Activated gamma-delta T cell (primary cell): ENCODE results near the gene LONP1.
"Not testable (repeated sequence)": the region's sequence is repeated elsewhere in the genome, so short reads cannot be mapped to it uniquely, and the experiment has no call there.

ENCODE experiments used
- DNase-seq: peaks from one replicate; lab custom pipeline; 2025; lab: John Stamatoyannopoulos, UW

LONP1 gene

GRCh38 chr19:5693195-5694166 lies 26.5 kb downstream of the LONP1 start:
- no peak for DNase-seq

- no peak for DNase-seq
Observed at GRCh38 chr19:5692723-5693194, 27.2 kb downstream of the LONP1 start.

GRCh38 chr19:5691822-5692722 lies 27.9 kb downstream of the LONP1 start:
- no peak for DNase-seq

- no peak for DNase-seq
Observed at GRCh38 chr19:5690955-5691821, 28.8 kb downstream of the LONP1 start.

GRCh38 chr19:5690125-5690954 lies 29.6 kb downstream of the LONP1 start, which contains the start of gene RPL36:
Gene RPL36 (plus strand): TSS chr19:5690295. CDS start chr19:5690508, 213 bp downstream.
- DNase-seq: peak; percentile 96

- DNase-seq: not testable (repeated sequence)
Observed at GRCh38 chr19:5688262-5688881, 31.6 kb downstream of the LONP1 start.

GRCh38 chr19:5687360-5688198 lies 32.4 kb downstream of the LONP1 start:
- DNase-seq: no peak

GRCh38 chr19:5686647-5687359 lies 33.1 kb downstream of the LONP1 start:
- DNase-seq: peak; percentile 86

- DNase-seq: no peak
Observed at GRCh38 chr19:5686326-5686646, 33.7 kb downstream of the LONP1 start.

- DNase-seq: no peak
Observed at GRCh38 chr19:5684694-5685430, 35.1 kb downstream of the LONP1 start.

- DNase-seq: no peak
Observed at GRCh38 chr19:5683177-5683886, 36.6 kb downstream of the LONP1 start.

GRCh38 chr19:5682107-5682482 lies 37.9 kb downstream of the LONP1 start:
- no peak for DNase-seq

- DNase-seq: no peak
Observed at GRCh38 chr19:5681391-5682106, 38.4 kb downstream of the LONP1 start.

- peak; percentile 95 for DNase-seq
Observed at GRCh38 chr19:5680437-5681368, 39.2 kb downstream of the LONP1 start, which contains the start of the genes HSD11B1L and MICOS13. Gene HSD11B1L (plus strand): TSS chr19:5681027. CDS start chr19:5684833, 3,806 bp downstream. Gene MICOS13 (minus strand): TSS chr19:5680516. CDS start chr19:5680486, 30 bp downstream.

GRCh38 chr19:5680084-5680436 lies 39.9 kb downstream of the LONP1 start:
- DNase-seq: no peak
